Measurements from ENCODE around the gene SLC25A41.

DNA sequence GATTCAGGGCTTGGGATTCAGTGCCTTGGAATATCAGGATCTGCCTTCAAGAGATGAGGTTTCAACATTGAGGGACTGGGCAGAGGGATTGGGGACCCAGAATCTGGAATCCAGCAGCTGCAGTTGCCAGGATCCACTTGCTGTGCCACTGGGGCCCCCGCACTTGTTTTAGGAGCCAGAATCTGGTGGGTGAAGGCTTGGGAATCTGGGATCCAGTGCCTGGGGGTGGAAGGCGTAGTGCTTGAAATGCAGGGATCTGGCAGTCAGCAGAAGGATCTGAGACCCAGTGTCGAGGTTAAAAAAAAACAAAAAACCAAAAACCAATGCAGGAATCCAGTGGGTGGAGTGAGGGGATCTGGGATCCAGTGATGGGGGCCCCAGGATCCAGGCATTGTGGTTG, 7.3 kb upstream of the SLC25A41 start:
- TF ChIP-seq, protein P1, sequence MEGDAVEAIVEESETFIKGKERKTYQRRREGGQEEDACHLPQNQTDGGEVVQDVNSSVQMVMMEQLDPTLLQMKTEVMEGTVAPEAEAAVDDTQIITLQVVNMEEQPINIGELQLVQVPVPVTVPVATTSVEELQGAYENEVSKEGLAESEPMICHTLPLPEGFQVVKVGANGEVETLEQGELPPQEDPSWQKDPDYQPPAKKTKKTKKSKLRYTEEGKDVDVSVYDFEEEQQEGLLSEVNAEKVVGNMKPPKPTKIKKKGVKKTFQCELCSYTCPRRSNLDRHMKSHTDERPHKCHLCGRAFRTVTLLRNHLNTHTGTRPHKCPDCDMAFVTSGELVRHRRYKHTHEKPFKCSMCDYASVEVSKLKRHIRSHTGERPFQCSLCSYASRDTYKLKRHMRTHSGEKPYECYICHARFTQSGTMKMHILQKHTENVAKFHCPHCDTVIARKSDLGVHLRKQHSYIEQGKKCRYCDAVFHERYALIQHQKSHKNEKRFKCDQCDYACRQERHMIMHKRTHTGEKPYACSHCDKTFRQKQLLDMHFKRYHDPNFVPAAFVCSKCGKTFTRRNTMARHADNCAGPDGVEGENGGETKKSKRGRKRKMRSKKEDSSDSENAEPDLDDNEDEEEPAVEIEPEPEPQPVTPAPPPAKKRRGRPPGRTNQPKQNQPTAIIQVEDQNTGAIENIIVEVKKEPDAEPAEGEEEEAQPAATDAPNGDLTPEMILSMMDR (conservative IDR thresholded peaks at IDR 0.05 in 1 of 2, IDR thresholded peaks at IDR 0.05 in 1 of 2; ENCODE audit: extremely low read depth in 1 of 2, insufficient read depth in 1 of 2, low read depth in 1 of 2, low read length in 2 of 2): no peak
- TF ChIP-seq EZH2 (IDR thresholded peaks at IDR 0.05; ENCODE audit: borderline replicate concordance, low read length): no peak
